HEK293 (cell line): Measurements from ENCODE around the gene EHMT1.

Experiments used
- CTCF ChIA-PET: fragments of 350-600 bp; formaldehyde crosslinking; extraction: SDS; loops from one replicate; lab custom pipeline; 2021; ENCODE audit warnings: antibody characterized with exemption; lab: Yijun Ruan, JAX
- POLR2A ChIA-PET: fragments of 300-600 bp; formaldehyde crosslinking; extraction: SDS; loops from one replicate; lab custom pipeline; 2020; ENCODE audit warnings: antibody characterized with exemption, inconsistent platforms; lab: Yijun Ruan, JAX
- H3K27ac ChIP-seq: fragments of 200-500 bp; sonication (Bioruptor generic); 2 replicates; pipeline ENCODE4 v1.5.1; 2014; ENCODE audit warnings: low read depth, low read length, control low read depth, inconsistent platforms; ENCODE audit errors: extremely low read depth
- H3K36me3 ChIP-seq, 2 experiments: fragments of 200-500 bp in 1 of 2; sonication (Bioruptor generic) in 1 of 2; 1 replicate in 1 of 2; 2 replicates in 1 of 2; pipeline ENCODE4 v1.5.1; 2014 to 2017; ENCODE audit warnings: inconsistent platforms in 2 of 2, low read length in 2 of 2; ENCODE audit not compliant: control insufficient read depth in 2 of 2, insufficient read depth in 1 of 2
- H3K4me1 ChIP-seq: fragments of 200-500 bp; sonication (Bioruptor generic); 2 replicates; pipeline ENCODE4 v1.5.1; 2014; ENCODE audit warnings: mild to moderate bottlenecking, low read length, inconsistent platforms; ENCODE audit not compliant: control insufficient read depth, insufficient read depth
- H3K4me3 ChIP-seq: 2 replicates; pipeline ENCODE4 v1.5.1; 2011; ENCODE audit warnings: low read depth, mild to moderate bottlenecking, control low read depth, low read length, moderate library complexity
- H3K9me3 ChIP-seq: fragments of 200-500 bp; sonication (Bioruptor generic); 2 replicates; pipeline ENCODE4 v1.5.1; 2014; ENCODE audit warnings: low read depth, low read length, inconsistent platforms; ENCODE audit not compliant: control insufficient read depth, insufficient read depth
- HIC1 ChIP-seq: fragments of 450-650 bp; formaldehyde crosslinking; IDR thresholded peaks from 2 replicates; pipeline ENCODE4 v1.5.1; 2016; ENCODE audit warnings: missing biosample characterization, missing genetic modification characterization
- KLF9 ChIP-seq: fragments of 450-650 bp; formaldehyde crosslinking; IDR thresholded peaks from 2 replicates; pipeline ENCODE4 v1.5.1; 2016; ENCODE audit warnings: missing biosample characterization, missing genetic modification characterization, low read depth
- PATZ1 ChIP-seq: fragments of 450-650 bp; formaldehyde crosslinking; IDR thresholded peaks from 2 replicates; pipeline ENCODE4 v1.5.1; 2016; ENCODE audit warnings: missing biosample characterization, missing genetic modification characterization
- YY2 ChIP-seq: fragments of 450-650 bp; formaldehyde crosslinking; IDR thresholded peaks from 2 replicates; pipeline ENCODE4 v1.5.1; 2016; ENCODE audit warnings: missing biosample characterization, missing genetic modification characterization
- ZBTB1 ChIP-seq: fragments of 450-650 bp; formaldehyde crosslinking; IDR thresholded peaks from 2 replicates; pipeline ENCODE4 v1.5.1; 2016; ENCODE audit warnings: missing biosample characterization, missing genetic modification characterization
- ZBTB10 ChIP-seq: fragments of 450-650 bp; formaldehyde crosslinking; IDR thresholded peaks from 2 replicates; pipeline ENCODE4 v1.5.1; 2016; ENCODE audit warnings: missing biosample characterization, missing genetic modification characterization
- ZBTB48 ChIP-seq: fragments of 450-650 bp; formaldehyde crosslinking; IDR thresholded peaks from 2 replicates; pipeline ENCODE4 v1.5.1; 2016; ENCODE audit warnings: missing biosample characterization, missing genetic modification characterization
- ZFP37 ChIP-seq: fragments of 450-650 bp; formaldehyde crosslinking; IDR thresholded peaks from 2 replicates; pipeline ENCODE4 v1.5.1; 2016; ENCODE audit warnings: missing biosample characterization, missing genetic modification characterization
- ZNF18 ChIP-seq: fragments of 450-650 bp; formaldehyde crosslinking; IDR thresholded peaks from 2 replicates; pipeline ENCODE4 v1.5.1; 2016; ENCODE audit warnings: missing biosample characterization, missing genetic modification characterization
- ZNF280C ChIP-seq: fragments of 450-650 bp; formaldehyde crosslinking; IDR thresholded peaks from 2 replicates; pipeline ENCODE4 v1.5.1; 2016; ENCODE audit warnings: missing biosample characterization, missing genetic modification characterization
- ZNF510 ChIP-seq: fragments of 450-650 bp; formaldehyde crosslinking; IDR thresholded peaks from 2 replicates; pipeline ENCODE4 v1.5.1; 2018; ENCODE audit warnings: mild to moderate bottlenecking, missing genetic modification characterization, missing biosample characterization; ENCODE audit not compliant: insufficient replicate concordance
- ZNF521 ChIP-seq: fragments of 450-650 bp; formaldehyde crosslinking; IDR thresholded peaks from 2 replicates; pipeline ENCODE4 v1.5.1; 2017; ENCODE audit warnings: missing biosample characterization, mild to moderate bottlenecking, missing genetic modification characterization
- ZNF558 ChIP-seq: fragments of 450-650 bp; formaldehyde crosslinking; IDR thresholded peaks from 2 replicates; pipeline ENCODE4 v1.5.1; 2016; ENCODE audit warnings: missing biosample characterization, missing genetic modification characterization
- ZNF707 ChIP-seq: fragments of 450-650 bp; formaldehyde crosslinking; IDR thresholded peaks from 2 replicates; pipeline ENCODE4 v1.5.1; 2016; ENCODE audit warnings: missing biosample characterization, missing genetic modification characterization

EHMT1 gene

GRCh38 chr9:137804908-137805630, 186.3 kb downstream of the EHMT1 start:
- H3K36me3 ChIP-seq = peaks cover 4 to 55% of the 10 kb centered on the region in 2 experiments
- POLR2A ChIA-PET = no interaction called here
- CTCF ChIA-PET = no interaction called here

More at GRCh38 chr9:137804908-137805630, 186.3 kb downstream of the EHMT1 start:
- H3K9me3 ChIP-seq = no peaks in the 10 kb centered on the region
- no peak overlapping the region for H3K27ac ChIP-seq
- H3K4me3 ChIP-seq = no peak overlapping the region
- TF ChIP-seq PATZ1 (tag by site-specific recombination) = no peak
- TF ChIP-seq ZNF521 (tag by site-specific recombination) = no peak
- TF ChIP-seq HIC1 = no peak
- no peak for TF ChIP-seq ZBTB48 (tag by site-specific recombination)
- TF ChIP-seq KLF9 = no peak
- no peak for TF ChIP-seq ZNF280C
- no peak for TF ChIP-seq ZNF18 (tag by site-specific recombination)
- TF ChIP-seq ZNF558 (tag by site-specific recombination) = no peak
- TF ChIP-seq YY2 (tag by site-specific recombination) = no peak
- TF ChIP-seq ZBTB10 (tag by site-specific recombination) = no peak
- TF ChIP-seq ZNF707 (tag by site-specific recombination) = no peak
- no peak for TF ChIP-seq ZBTB1 (tag by site-specific recombination)
- TF ChIP-seq ZNF510 (tag by site-specific recombination) = no peak
- TF ChIP-seq ZFP37 = no peak
- H3K4me1 ChIP-seq = no peaks in the 10 kb centered on the region
